ENCODE results near the gene RPN2.
A peak's percentile ranks its signal among the peaks of the same experiment; 100 is the strongest.
"Not testable (repeated sequence)": the region's sequence is repeated elsewhere in the genome, so short reads cannot be mapped to it uniquely, and the experiment has no call there.

RPN2 gene

GRCh38 chr20:37178839-37179682 is at the start of gene RPN2, which contains the start of gene MROH8:
RPN2 (plus strand) TSS chr20:37179330; CDS start chr20:37179357, 27 bp downstream.
MROH8 (minus strand) TSS chr20:37179548.
- H3K27me3 ChIP-seq (ENCODE audit: control insufficient read depth in 1 of 2, insufficient read depth in 2 of 2, low read length in 2 of 2): no peaks in the 10 kb centered on the region
- peaks cover 19% of the 10 kb centered on the region for H3K4me1 ChIP-seq (ENCODE audit: insufficient read depth, low read length)
- no peaks in the 10 kb centered on the region for H3K9me3 ChIP-seq (ENCODE audit: low read length)
- no peaks in the 10 kb centered on the region for H3K36me3 ChIP-seq (ENCODE audit: insufficient read depth, low read length)
- H3K4me3 ChIP-seq (ENCODE audit: low read depth in 1 of 2, low read length in 2 of 2): peak within 1 kb of the TSS; percentile 83 to 94
- peak within 1 kb of the TSS; percentile 98 for H3K27ac ChIP-seq (ENCODE audit: low read depth, low read length)
- H3K9ac ChIP-seq (ENCODE audit: low read length): peak within 1 kb of the TSS; percentile 89

- Histone ChIP-seq H3K9ac (ENCODE audit: low read length) (no peak overlapping the region), H3K9me3 (ENCODE audit: low read length) (no peaks in the 10 kb centered on the region), H3K36me3 (ENCODE audit: insufficient read depth, low read length) (no peaks in the 10 kb centered on the region), H3K27ac (ENCODE audit: low read depth, low read length) (no peak overlapping the region), H3K27me3 (ENCODE audit: control insufficient read depth in 1 of 2, insufficient read depth in 2 of 2, low read length in 2 of 2) (no peaks in the 10 kb centered on the region), H3K4me3 (ENCODE audit: low read depth in 1 of 2, low read length in 2 of 2) (no peak overlapping the region), H3K4me1 (ENCODE audit: insufficient read depth, low read length) (no peaks in the 10 kb centered on the region)
Measured at GRCh38 chr20:37131486-37131885, 47.6 kb upstream of the RPN2 start.

GRCh38 chr20:37133952-37134351 is 45.2 kb upstream of the RPN2 start:
- Histone ChIP-seq H3K27ac (ENCODE audit: low read depth, low read length) (no peak overlapping the region), H3K36me3 (ENCODE audit: insufficient read depth, low read length) (no peaks in the 10 kb centered on the region), H3K9me3 (ENCODE audit: low read length) (no peaks in the 10 kb centered on the region), H3K27me3 (ENCODE audit: control insufficient read depth in 1 of 2, insufficient read depth in 2 of 2, low read length in 2 of 2) (no peaks in the 10 kb centered on the region), H3K4me1 (ENCODE audit: insufficient read depth, low read length) (no peaks in the 10 kb centered on the region), H3K4me3 (ENCODE audit: low read depth in 1 of 2, low read length in 2 of 2) (no peak overlapping the region), H3K9ac (ENCODE audit: low read length) (no peak overlapping the region)

GRCh38 chr20:37137547-37137946 is 41.6 kb upstream of the RPN2 start:
- no peak overlapping the region for H3K9ac ChIP-seq (ENCODE audit: low read length)

GRCh38 chr20:37142708-37143107 is 36.4 kb upstream of the RPN2 start:
- Histone ChIP-seq H3K9me3 (ENCODE audit: low read length) (no peaks in the 10 kb centered on the region), H3K27ac (ENCODE audit: low read depth, low read length) (no peak overlapping the region), H3K27me3 (ENCODE audit: control insufficient read depth in 1 of 2, insufficient read depth in 2 of 2, low read length in 2 of 2) (no peaks in the 10 kb centered on the region), H3K4me3 (ENCODE audit: low read depth in 1 of 2, low read length in 2 of 2) (no peak overlapping the region), H3K36me3 (ENCODE audit: insufficient read depth, low read length) (no peaks in the 10 kb centered on the region), H3K4me1 (ENCODE audit: insufficient read depth, low read length) (no peaks in the 10 kb centered on the region), H3K9ac (ENCODE audit: low read length) (no peak overlapping the region)

More at GRCh38 chr20:37137547-37137946, 41.6 kb upstream of the RPN2 start:
- no peaks in the 10 kb centered on the region for H3K36me3 ChIP-seq (ENCODE audit: insufficient read depth, low read length)
- no peak overlapping the region for H3K27ac ChIP-seq (ENCODE audit: low read depth, low read length)
- no peaks in the 10 kb centered on the region for H3K27me3 ChIP-seq (ENCODE audit: control insufficient read depth in 1 of 2, insufficient read depth in 2 of 2, low read length in 2 of 2)
- H3K4me1 ChIP-seq (ENCODE audit: insufficient read depth, low read length): no peaks in the 10 kb centered on the region
- no peak overlapping the region for H3K4me3 ChIP-seq (ENCODE audit: low read depth in 1 of 2, low read length in 2 of 2)
- H3K9me3 ChIP-seq (ENCODE audit: low read length): no peaks in the 10 kb centered on the region

GRCh38 chr20:37144856-37145404 is 34.2 kb upstream of the RPN2 start:
- no peak overlapping the region for H3K9ac ChIP-seq (ENCODE audit: low read length)
- H3K27ac ChIP-seq (ENCODE audit: low read depth, low read length): no peak overlapping the region
- H3K27me3 ChIP-seq (ENCODE audit: control insufficient read depth in 1 of 2, insufficient read depth in 2 of 2, low read length in 2 of 2): no peaks in the 10 kb centered on the region
- no peak overlapping the region for H3K4me3 ChIP-seq (ENCODE audit: low read depth in 1 of 2, low read length in 2 of 2)
- no peaks in the 10 kb centered on the region for H3K4me1 ChIP-seq (ENCODE audit: insufficient read depth, low read length)
- H3K9me3 ChIP-seq (ENCODE audit: low read length): no peaks in the 10 kb centered on the region
- no peaks in the 10 kb centered on the region for H3K36me3 ChIP-seq (ENCODE audit: insufficient read depth, low read length)

GRCh38 chr20:37147250-37147649 is 31.9 kb upstream of the RPN2 start:
- H3K27me3 ChIP-seq (ENCODE audit: control insufficient read depth in 1 of 2, insufficient read depth in 2 of 2, low read length in 2 of 2): no peaks in the 10 kb centered on the region
- no peaks in the 10 kb centered on the region for H3K4me1 ChIP-seq (ENCODE audit: insufficient read depth, low read length)
- H3K9ac ChIP-seq (ENCODE audit: low read length): no peak overlapping the region
- no peak overlapping the region for H3K27ac ChIP-seq (ENCODE audit: low read depth, low read length)
- no peaks in the 10 kb centered on the region for H3K9me3 ChIP-seq (ENCODE audit: low read length)
- no peak overlapping the region for H3K4me3 ChIP-seq (ENCODE audit: low read depth in 1 of 2, low read length in 2 of 2)
- H3K36me3 ChIP-seq (ENCODE audit: insufficient read depth, low read length): no peaks in the 10 kb centered on the region

- not testable (repeated sequence) for H3K27me3 ChIP-seq (ENCODE audit: control insufficient read depth in 1 of 2, insufficient read depth in 2 of 2, low read length in 2 of 2); H3K36me3 ChIP-seq (ENCODE audit: insufficient read depth, low read length); H3K9me3 ChIP-seq (ENCODE audit: low read length); H3K27ac ChIP-seq (ENCODE audit: low read depth, low read length); H3K9ac ChIP-seq (ENCODE audit: low read length); H3K4me1 ChIP-seq (ENCODE audit: insufficient read depth, low read length); H3K4me3 ChIP-seq (ENCODE audit: low read depth in 1 of 2, low read length in 2 of 2)
Measured at GRCh38 chr20:37150864-37151263, 28.3 kb upstream of the RPN2 start.

- Histone ChIP-seq H3K27ac (ENCODE audit: low read depth, low read length) (no peak overlapping the region), H3K27me3 (ENCODE audit: control insufficient read depth in 1 of 2, insufficient read depth in 2 of 2, low read length in 2 of 2) (no peaks in the 10 kb centered on the region), H3K4me3 (ENCODE audit: low read depth in 1 of 2, low read length in 2 of 2) (no peak overlapping the region), H3K9ac (ENCODE audit: low read length) (no peak overlapping the region), H3K9me3 (ENCODE audit: low read length) (no peaks in the 10 kb centered on the region), H3K36me3 (ENCODE audit: insufficient read depth, low read length) (no peaks in the 10 kb centered on the region), H3K4me1 (ENCODE audit: insufficient read depth, low read length) (no peaks in the 10 kb centered on the region)
Measured at GRCh38 chr20:37151529-37151928, 27.6 kb upstream of the RPN2 start.

GRCh38 chr20:37152284-37152683 is 26.8 kb upstream of the RPN2 start:
- no peaks in the 10 kb centered on the region for H3K4me1 ChIP-seq (ENCODE audit: insufficient read depth, low read length)
- no peak overlapping the region for H3K27ac ChIP-seq (ENCODE audit: low read depth, low read length)
- H3K4me3 ChIP-seq (ENCODE audit: low read depth in 1 of 2, low read length in 2 of 2): no peak overlapping the region
- no peaks in the 10 kb centered on the region for H3K36me3 ChIP-seq (ENCODE audit: insufficient read depth, low read length)
- H3K27me3 ChIP-seq (ENCODE audit: control insufficient read depth in 1 of 2, insufficient read depth in 2 of 2, low read length in 2 of 2): no peaks in the 10 kb centered on the region
- H3K9ac ChIP-seq (ENCODE audit: low read length): no peak overlapping the region
- no peaks in the 10 kb centered on the region for H3K9me3 ChIP-seq (ENCODE audit: low read length)

- H3K4me1 ChIP-seq (ENCODE audit: insufficient read depth, low read length): no peaks in the 10 kb centered on the region
- H3K4me3 ChIP-seq (ENCODE audit: low read depth in 1 of 2, low read length in 2 of 2): no peak overlapping the region
- no peaks in the 10 kb centered on the region for H3K9me3 ChIP-seq (ENCODE audit: low read length)
- no peak overlapping the region for H3K9ac ChIP-seq (ENCODE audit: low read length)
- H3K36me3 ChIP-seq (ENCODE audit: insufficient read depth, low read length): no peaks in the 10 kb centered on the region
- no peak overlapping the region for H3K27ac ChIP-seq (ENCODE audit: low read depth, low read length)
- H3K27me3 ChIP-seq (ENCODE audit: control insufficient read depth in 1 of 2, insufficient read depth in 2 of 2, low read length in 2 of 2): no peaks in the 10 kb centered on the region
Measured at GRCh38 chr20:37154684-37155298, 24.3 kb upstream of the RPN2 start.
